Fibroblast of the aortic adventitia (primary cell): Measurements from ENCODE around the gene ZNF407. TPM values are rescaled to one million over a fixed set of nuclear protein-coding genes. Genes with fewer than 3 reads are reported as not detected.

Source experiments
- DNase-seq: peaks from one replicate; pipeline ENCODE4 v3.0.0-alpha.2; 2010; ENCODE audit warnings: low read depth
- H3K4me3 ChIP-seq: 2 replicates; pipeline ENCODE4 v1.5.1; 2011; ENCODE audit warnings: low read depth, mild to moderate bottlenecking, control low read depth, low read length, moderate library complexity
- CTCF ChIP-seq: IDR thresholded peaks from 2 replicates; pipeline ENCODE4 v1.5.1; 2011; ENCODE audit warnings: mild to moderate bottlenecking, low read length, control low read depth, inconsistent platforms; ENCODE audit not compliant: insufficient read depth
- total RNA-seq: library from RNA; depleted of rRNA; stranded (reverse); fragments of >200 nt; gene quantifications from 2 replicates; pipeline ENCODE4 v1.2.3, GENCODE V29; 2012; ENCODE audit warnings: low replicate concordance

ZNF407 gene
- total RNA-seq, 1 donor, result 21.7 TPM

GRCh38 chr18:74981476-74981875 lies 383.8 kb downstream of the ZNF407 start:
- no peak for TF ChIP-seq CTCF
- DNase-seq, result no peak
- H3K4me3 ChIP-seq, result no peak overlapping the region

GRCh38 chr18:74982946-74983635 lies 385.4 kb downstream of the ZNF407 start:
- TF ChIP-seq CTCF, result no peak
- DNase-seq, result no peak
- H3K4me3 ChIP-seq, result no peak overlapping the region

- no peak for TF ChIP-seq CTCF
- H3K4me3 ChIP-seq, result no peak overlapping the region
- DNase-seq, result no peak
Measured at GRCh38 chr18:74989134-74989533, 391.5 kb downstream of the ZNF407 start.

GRCh38 chr18:74990563-74991081 lies 393.0 kb downstream of the ZNF407 start:
- no peak overlapping the region for H3K4me3 ChIP-seq
- TF ChIP-seq CTCF, result no peak
- no peak for DNase-seq

- peak; percentile 8 for DNase-seq
- no peak for TF ChIP-seq CTCF
- H3K4me3 ChIP-seq, result no peak overlapping the region
Measured at GRCh38 chr18:74994502-74995418, 397.1 kb downstream of the ZNF407 start.

GRCh38 chr18:74995419-74995736 lies 397.7 kb downstream of the ZNF407 start:
- no peak for DNase-seq
- no peak for TF ChIP-seq CTCF
- no peak overlapping the region for H3K4me3 ChIP-seq
